GM19240 (cell line): ENCODE results near the gene LRRC56.
A peak's percentile ranks its signal among the peaks of the same experiment; 100 is the strongest.
"Not testable (repeated sequence)": the region's sequence is repeated elsewhere in the genome, so short reads cannot be mapped to it uniquely, and the experiment has no call there.

Experiments
- DNase-seq: peaks from one replicate; pipeline ENCODE4 v3.0.0; 2011; ENCODE audit warnings: low spot score; ENCODE audit not compliant: insufficient read length

Gene LRRC56

DNA sequence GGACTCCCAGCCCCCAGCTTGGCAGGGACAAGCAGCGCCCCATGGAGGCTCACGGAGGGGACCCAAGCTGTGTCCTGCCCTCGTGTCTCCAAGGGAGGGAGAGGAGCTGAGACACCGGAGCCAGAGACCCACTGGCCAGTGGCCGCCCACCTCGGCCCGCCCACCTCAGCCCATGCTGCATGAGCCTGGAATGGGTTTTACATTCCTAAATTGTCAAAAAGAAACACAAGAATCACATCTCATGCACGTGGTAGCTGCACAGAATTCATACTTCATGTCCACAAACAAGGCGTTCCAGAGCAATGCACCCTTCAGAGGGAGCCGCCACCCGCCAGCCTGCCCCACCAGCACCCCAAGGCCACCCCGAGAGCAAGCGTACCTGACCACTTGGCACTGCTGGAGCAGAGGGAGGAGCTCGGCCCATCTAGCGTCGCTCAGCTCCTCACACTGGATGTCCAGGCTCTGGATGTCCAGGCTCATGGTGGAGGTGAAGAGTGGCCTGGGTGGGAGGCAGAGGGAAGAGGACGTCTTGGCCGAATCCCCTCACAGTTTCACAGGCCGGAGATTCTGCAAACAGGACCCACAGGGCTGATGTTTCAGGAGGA is 35.5 kb upstream of the LRRC56 start:
- DNase-seq: no peak

DNA sequence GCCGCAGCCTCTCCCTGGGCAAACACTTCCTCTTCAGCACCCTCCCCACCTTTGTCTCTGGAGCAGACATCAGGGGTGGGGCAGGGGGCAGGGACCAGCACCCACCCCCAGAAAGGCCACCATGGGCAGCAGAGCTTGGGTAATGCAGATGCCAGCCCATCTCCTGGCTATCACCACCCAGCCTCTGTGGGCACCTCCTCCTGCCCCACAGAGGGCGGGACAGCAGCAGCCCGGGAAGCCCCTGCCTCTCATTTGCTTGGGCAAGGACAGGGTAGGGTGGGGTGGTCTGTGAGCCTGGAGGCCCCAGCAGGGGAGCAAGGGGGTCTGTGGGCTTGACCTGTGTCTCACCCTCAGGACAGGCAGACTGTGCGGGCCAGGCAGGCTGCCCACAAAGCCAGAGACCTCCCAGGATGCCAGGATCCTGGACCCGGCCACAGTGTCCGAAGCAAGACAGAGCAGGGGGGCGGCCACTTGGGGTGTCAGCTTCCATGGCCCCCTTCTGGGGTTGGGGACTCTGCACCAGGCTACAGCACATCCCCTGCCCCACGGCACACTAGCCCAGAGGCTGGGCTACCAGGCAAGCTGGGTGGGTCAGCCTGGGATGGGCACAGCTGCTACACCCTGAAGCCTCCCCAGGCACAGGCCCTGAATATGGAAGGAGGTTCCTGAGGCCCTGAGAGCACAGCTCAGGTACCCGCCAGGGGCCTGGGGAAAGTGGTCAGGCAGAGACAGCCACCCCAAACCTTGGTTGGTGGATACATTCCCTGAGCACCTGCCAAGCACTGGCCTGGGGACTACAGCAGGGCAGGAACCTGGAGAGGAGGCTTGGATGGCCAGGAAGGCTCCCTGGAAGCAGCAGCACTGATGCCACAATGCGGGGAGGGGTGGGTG is 34.8 kb upstream of the LRRC56 start:
- no peak for DNase-seq

DNA sequence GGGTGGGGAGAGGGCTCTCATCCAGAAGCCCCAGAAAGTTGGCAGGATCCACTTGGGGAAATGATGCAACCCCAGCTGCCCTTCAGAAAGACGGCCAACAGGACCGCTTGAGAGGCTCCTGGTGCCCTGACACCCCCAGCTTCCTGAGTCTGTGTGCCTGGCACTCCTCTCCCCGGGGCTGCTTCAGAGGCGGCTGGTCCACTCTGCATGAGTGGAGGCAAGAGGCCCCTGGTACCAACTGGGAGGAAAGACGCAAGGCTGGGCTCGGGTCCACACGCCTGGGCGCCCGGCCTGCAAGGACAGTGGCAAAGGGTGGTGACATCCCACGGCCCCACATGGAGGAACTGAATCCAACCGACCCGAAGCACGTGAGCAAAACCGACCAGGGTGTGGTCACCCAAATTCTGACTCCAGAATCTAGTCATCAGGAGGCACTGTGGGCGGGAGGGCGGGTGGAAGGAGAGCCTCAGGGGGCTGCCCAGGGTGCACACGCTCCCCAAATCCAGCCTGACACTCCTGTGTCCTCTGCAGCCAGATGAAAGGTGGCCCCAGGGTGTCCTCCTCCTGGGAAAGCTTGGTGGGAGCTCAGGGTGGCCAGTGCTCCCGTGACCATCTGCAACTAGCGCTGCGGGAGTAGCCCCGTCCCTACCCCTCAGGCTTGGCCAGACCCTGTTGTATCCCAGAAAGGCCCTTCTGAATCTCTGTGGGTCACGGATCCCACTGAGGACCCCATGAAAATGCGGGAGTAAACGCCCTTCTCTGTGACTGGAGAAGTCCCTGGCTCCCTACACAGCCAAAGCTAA is 33.9 kb upstream of the LRRC56 start:
- DNase-seq: peak; percentile 55

DNA sequence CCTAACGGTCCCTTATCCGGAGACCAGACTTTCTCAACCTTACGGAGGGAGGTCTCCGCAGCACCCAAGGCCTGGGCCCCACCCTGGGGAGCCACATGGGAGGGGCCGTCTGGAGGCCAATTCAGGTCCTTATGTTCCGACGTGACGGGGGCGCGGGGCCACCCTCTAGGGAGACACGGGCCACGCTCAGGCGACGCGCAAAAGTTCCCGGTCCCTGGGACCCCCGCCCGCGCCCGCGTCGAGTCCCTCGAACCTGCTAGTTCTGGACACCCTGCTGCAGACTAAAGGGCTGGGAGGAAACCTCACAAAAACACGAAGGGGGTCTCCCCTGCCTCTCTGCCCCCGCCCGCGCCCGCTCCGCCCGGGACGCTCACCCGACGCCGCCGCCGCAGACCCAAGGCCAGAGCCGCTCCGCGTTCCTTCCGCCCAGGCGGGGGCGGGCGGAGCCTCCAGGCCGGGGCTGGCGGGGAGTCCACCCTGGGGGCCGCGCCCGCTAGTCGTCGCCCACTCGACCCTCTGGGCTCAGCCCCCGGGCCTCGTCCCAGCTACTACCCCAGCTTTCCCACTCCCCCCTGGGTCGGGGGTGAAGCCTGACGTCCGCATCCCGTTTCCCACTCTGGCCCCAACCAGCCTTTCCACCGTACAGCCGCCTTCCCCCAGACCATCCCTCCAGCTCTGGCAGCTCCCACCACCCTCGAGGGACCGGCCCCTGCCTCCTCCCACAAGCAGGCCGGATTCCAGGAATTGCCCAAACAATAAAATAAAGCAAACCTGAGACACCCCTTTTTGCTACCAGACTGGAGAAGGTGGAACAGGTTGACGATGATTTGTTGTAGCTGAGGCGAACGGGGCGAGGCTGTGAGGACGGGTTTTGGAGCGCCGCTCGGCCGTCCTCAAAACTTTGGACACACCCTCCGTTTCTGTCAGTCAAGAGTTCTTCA is 33.0 kb upstream of the LRRC56 start:
- no peak for DNase-seq

DNA sequence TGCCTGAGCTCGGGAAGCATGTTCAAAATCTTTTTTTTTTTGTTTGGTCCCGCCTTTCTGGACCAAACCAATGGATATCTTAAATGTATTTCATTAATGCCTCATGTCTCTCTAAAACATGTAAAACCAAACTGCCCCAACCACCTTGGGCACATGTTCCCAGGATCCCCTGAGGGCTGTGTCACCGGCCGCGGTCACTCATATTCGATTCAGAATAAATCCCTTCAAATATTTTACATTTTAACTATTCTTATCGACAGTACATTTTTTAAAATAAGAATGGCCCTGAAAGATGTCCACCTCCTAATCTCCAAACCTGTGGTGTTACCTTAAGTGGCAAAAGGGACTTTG is 32.4 kb upstream of the LRRC56 start:
- DNase-seq: no peak

DNA sequence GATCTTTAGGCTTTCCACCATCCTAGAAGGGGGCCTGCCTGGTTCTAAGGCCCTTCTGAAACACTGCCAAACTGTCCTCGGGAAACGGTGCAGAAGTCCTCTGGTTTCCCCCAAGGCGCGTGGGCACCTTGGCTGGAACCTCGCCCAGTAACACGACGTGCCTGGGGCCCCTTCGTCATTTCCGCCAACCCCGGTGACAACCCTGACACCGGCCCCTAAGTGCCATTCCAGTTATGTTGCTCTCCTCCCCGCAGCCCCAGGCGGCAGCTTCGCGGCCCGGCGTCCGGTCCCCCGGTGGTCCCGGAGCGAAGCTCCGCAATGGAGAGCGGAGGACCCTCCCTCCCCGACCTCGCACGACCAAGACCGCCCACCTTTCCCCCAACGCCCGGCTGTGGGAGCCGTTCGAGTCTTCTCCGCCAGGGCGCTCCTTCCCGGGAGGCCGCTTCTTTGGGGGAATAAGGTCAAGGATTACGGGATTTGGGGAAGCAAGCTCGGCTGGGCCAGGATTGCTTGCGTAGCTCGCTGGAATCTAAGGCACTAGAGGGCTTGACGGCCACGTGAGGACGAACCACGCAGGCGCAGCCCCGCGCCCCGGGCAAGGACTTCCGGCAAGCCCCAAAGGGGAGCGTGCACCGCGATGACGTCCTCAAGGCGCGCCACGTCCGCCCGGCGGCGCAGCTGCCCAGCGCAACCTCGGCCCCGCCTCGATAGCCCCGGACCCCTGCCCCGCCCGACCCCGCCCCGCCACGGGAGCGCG is 30.9 kb upstream of the LRRC56 start:
- DNase-seq: peak; percentile 99

DNA sequence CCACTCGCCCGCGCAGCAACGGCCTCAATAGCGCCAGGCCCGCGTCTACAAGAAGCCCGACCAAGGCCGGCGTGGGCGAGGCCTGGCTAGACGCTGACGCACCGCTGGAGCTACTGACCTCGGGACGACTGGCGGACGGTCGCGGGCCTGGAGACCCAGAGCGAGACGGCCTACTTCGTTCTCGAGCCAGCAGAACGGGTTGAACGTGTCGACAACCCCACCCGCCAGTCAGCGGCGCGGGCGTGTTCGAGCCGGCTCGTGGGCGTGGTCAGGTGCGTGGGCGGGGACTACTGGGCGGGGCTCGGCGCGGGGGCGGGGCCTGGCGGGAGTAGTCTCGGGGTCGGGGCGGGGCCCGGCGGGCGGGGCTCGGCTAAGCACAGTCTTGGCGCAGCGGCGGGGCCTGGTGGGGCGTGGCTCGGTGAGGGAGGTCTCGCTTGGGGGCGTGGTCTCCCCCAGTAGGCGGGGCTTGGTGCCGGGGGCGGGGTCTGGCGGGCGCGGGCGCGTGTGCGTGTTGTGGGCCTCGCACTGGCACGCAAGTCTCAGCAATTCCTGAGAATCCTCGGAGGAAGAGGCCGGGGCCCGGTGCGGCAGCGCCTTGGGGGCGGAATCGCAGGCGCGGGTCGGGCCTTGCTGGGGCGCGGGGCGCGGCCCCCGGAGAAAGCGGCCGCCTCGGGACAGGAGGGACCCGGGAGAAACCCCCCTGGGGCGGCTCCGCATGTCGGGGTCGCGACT is 30.2 kb upstream of the LRRC56 start, which contains the start of gene RNH1:
Gene RNH1 (minus strand): TSS at position 248 of the 732 bp plus-strand sequence. CDS start 5,080 bp downstream, outside the sequence.
- peak; percentile 93 for DNase-seq

DNA sequence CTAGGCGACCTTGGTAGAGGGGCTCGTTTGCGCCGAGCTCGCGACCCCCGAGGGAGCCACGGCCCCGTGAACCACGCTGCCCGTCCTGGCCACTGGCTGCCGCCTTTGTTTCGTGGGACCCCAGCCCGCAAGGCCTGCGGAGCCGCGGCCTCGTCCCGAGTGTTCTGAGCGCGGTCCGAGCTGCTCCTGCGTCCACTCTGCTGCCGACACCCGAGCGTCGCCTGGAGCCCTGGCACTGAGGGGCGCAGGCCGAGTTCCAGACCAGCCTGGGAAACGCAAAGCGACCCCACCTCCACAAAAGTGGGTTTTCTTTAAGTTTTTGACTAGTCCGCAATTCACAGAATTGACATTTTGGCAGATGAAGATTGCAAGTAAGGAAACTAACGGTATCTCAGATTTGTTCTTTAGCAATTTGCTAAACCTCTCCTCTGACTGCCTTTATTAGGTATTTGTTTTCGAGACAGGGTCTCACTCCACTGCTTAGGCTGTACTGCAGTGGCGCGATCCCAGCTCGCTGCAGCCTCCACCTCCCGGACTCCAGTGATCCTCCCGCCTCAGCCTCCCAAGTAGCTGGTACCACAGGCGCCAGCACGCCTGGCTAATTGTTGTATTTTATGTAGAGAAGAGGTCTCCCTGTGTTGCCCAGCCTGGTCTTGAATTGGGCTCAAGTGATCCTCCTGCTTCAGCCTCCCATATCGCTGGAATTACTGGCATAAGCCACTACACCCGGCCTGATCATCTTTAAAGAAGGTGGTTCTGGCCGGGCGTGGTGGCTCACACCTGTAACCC is 29.4 kb upstream of the LRRC56 start:
- no peak for DNase-seq

DNA sequence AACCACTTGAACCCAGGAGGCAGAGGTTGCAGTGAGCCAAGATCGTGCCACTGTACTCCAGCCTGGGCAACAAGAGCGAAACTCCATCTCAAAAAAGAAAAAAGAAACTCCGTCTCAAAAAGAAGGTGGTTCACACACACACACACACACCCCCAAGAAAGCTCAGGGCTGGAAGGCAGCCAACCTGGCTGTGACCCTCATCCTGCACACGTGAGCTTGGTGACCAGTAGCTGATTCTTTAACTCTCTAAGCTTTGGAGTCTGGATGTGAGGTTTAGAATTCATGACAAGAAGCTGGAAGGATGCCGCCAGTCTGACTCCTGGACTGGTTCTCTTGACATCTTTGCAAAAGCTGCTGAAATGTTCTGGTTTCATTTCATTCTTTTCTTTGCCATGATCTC is 28.4 kb upstream of the LRRC56 start:
- DNase-seq: no peak

DNA sequence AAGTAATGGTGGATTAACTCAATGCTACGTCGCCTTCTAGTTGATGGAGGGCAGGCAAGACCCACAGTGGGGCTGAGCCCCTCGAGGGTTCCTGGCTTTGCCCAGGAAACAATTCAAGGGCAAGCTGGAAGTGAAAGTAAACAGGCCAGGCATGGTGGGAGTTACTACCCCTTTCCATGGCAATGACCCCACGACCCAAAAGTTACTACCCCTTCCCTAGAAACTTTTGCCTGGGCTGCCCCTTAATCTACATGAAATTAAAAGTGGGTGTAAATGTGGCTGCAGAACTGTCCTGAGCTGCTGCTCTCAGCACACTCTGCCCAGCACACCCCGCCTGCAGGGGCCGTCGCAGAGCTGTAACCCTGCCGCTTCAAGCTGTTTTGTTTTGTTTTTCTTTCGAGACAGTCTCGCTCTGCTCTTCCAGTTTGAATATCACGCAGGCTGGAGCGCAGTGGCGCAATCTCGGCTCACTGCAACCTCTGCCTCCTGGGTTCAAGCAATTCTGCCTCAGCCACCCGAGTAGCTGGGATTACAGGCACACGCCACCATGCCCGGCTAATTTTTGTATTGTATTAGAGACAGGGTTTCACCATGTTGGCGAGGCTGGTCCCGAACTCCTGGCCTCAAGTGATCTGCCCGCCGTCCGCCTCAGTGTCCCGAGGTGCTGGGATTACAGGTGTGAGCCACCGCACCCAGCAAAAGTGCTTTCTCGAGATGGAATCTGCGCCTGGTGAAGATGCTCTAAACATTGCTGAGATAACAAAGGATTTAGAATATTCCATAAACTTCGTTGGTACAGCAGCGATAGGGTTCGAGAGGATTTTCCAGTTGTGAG is 24.3 kb upstream of the LRRC56 start:
- no peak for DNase-seq

DNA sequence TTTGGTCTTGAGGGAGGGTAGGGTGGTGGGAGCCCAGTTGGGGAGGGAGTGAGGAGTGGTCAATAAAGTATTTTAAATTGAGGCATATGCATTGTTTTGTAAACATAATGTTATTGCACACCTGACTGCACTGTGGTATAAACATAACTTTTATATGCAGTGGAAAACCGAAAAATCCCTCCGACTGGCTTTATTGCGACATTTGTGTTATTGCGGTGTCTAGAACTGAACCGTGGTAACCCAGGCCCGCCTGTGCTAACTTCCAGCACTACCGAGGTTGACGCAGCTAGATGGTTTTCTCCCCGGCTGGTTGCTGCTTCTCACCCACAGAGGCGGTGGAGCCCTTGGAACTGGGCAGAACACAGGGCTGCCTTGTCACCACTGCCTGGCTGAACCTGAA is 22.7 kb upstream of the LRRC56 start:
- DNase-seq: no peak

DNA sequence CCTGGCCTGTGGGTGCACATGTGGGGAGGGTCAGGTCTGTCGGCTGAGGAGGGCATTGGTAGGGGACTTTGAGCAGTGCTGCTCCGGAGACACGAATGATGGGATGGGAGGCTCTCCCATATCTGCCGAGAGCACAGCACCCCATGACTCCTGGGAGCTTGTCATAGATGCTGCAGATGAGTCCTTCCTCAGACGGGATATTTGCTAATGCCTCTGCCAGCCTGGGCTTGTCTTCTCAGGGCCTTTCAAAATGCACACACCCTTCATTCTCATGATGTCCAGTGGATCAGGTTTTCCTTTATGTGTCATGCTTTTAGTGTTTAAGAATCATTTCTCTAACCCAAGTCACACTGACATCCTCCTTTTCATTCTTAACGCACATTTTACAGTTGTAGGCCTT is 22.2 kb upstream of the LRRC56 start:
- DNase-seq: no peak

DNA sequence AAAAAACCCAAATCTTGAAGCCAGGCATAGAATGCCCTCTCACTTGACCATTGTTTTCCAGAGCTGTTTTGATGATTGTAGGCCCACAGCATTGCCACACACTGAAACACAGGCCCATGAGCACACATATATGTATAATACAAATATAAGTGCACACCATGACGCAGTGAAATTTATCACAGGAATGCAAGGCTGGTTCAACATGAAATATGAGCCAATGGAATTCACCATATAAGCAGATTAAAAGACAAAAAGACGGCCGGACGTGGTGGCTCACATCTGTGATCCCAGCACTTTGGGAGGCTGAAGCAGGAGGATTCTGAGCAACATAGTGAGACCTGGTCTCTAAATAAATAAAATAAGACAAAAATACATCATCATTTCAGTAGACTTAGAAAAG is 20.9 kb upstream of the LRRC56 start:
- no peak for DNase-seq

DNA sequence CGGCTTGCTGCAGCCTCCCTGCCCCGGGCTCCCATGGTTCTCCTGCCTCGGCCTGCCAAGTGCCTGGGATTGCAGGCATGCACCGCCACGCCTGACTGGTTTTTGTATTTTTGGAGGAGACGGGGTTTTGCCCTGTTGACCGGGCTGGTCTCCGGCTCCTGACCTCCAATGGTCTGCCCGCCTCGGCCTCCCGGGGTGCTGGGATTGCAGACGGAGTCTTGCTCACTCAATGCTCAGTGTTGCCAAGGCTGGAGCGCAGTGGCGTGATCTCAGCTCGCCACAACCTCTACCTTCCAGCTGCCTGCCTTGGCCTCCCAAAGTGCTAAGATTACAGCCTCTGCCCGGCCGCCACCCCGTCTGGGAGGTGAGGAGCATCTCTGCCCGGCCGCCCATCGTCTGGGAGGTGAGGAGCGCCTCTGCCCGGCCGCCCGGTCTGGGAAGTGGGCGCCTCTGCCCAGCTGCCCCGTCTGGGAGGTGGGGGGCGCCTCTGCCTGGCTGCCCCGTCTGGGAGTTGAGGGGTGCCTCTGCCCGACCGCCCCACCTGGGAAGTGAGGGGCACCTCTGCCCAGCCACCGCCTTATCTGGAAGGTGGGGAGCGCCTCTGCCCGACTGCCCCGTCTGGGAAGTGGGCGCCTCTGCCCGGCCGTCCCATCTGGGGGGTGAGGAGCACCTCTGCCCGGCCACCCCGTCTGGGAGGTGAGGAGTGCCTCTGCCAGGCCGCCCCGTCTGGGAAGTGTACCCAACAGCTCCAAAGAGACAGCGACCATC is 20.2 kb upstream of the LRRC56 start:
- DNase-seq: not testable (repeated sequence)

DNA sequence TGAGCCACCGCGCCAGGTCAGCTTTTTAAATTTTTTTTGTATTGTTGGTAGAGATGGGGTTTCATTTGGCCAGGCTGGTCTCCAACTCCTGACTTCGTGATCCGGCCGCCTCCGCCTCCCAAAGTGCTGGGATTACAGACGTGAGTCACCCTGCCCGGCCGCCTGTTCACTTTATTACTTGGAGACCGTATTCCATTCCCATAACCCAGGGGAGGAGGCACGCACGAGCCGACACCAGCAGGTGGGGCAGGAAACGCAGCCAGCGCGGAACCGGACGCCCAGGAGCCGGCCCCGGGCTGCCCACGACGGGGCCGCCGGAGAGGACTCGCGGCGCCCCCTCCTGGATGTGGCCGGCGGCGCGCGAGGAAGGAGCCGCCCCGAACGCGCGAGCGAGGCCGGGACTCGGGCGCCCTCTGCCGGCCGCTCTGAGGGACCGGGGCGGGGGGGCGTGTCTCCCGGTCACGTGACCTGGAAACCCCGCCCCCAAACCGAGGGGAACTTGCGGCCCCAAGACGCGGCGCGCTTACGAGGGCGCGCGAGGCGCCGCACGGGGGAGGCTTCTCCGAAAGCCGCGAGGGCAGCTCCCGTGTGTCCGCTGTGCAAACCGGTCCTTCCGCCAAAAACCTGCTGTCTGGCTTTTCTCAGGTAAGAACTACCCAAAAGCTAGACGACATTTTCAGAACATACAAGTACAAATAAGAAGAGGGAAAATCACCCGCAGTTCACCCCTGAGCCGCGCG is 18.7 kb upstream of the LRRC56 start:
- DNase-seq: peak; percentile 67

DNA sequence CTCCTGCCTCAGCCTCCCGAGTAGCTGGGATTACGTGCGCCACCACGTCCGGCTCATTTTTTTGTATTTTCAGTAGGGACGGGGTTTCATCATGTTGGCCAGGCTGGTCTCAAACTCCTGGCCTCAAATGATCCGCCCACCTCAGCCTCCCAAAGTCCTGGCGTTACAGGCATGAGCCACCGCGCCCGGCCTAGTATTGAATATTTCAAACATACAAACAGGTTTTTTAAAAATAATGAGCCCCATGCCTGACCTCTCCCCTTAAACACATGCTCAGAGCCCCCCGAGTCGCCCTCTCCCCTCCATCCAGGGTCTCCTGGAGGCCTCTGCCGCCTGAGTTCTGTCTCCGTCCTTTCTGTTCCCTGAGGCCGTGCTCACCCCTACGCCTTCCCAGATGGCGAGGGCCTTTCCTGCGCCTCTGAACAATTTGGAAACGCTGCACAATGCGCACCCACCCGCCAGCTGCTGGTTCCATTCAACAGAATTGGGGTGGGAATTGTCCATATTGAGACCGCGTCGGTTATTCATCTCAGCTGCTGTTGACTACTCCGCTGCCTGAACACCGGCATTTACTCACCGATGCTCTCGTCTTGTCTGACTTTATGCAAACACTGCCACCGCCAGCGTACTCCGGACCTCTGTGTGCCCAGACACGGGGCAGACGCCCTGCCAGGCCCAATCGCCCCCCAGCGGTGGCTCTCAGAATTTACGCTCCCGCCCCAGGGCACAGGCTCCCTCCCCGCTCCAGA is 16.7 kb upstream of the LRRC56 start:
- no peak for DNase-seq
